ENCODE measurements around the gene NDUFS6.

Gene NDUFS6

DNA sequence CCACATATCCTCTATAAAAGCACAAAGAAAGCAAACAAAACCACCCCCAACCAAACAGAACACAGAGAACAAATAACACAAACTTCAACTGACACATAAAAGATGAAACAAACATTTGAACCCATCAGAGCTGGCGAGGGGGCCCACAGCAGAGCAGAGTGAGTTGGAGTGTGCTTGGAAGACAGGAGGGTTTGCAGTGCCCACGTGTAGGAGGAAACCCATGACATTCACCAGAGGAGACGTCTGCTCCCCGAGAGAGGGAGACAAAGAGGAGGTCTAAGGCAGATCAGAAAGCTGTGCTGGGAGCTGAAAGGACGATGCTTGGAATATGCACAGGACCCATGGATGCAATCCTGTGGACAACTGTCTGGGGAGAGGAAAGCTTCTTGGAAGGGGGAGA is 28.6 kb upstream of the NDUFS6 start:
- Histone ChIP-seq H3K4ac (ENCODE audit: low read depth, low read length) (no peak overlapping the region), H3K4me2 (ENCODE audit: low read length) (no peak overlapping the region), H3K56ac (ENCODE audit: low read length) (no peak overlapping the region), H2AK5ac (ENCODE audit: low read length) (no peak overlapping the region), H3K79me2 (ENCODE audit: control insufficient read depth, insufficient read depth, low read length) (no peaks in the 10 kb centered on the region), H3K36me3 (ENCODE audit: control insufficient read depth, insufficient read depth, low read length) (no peaks in the 10 kb centered on the region), H3K27ac (ENCODE audit: low read depth, low read length) (no peak overlapping the region), H3K4me3 (ENCODE audit: low read length) (no peak overlapping the region), H3K27me3 (ENCODE audit: insufficient read depth, low read length, poor library complexity) (no peaks in the 10 kb centered on the region), H3K79me1 (ENCODE audit: low read length) (no peaks in the 10 kb centered on the region), H4K5ac (ENCODE audit: low read length) (no peak overlapping the region), H4K8ac (ENCODE audit: low read depth, low read length) (no peak overlapping the region), H3K18ac (ENCODE audit: low read length) (no peak overlapping the region), H3K4me1 (ENCODE audit: control insufficient read depth, low read depth, low read length) (no peaks in the 10 kb centered on the region), H2BK15ac (replicated peaks; ENCODE audit: low read depth) (no peak overlapping the region), H2BK5ac (ENCODE audit: low read length) (no peak overlapping the region), H3K9ac (ENCODE audit: low read length) (no peak overlapping the region), H3K23ac (ENCODE audit: low read length) (no peak overlapping the region), H2BK120ac (ENCODE audit: low read depth, low read length) (no peak overlapping the region)
- no peak for DNase-seq
- no CpG with 5 or more reads among the region's 5 CpGs for WGBS (ENCODE audit: extremely low coverage, insufficient coverage, low lambda C conversion rate)

DNA sequence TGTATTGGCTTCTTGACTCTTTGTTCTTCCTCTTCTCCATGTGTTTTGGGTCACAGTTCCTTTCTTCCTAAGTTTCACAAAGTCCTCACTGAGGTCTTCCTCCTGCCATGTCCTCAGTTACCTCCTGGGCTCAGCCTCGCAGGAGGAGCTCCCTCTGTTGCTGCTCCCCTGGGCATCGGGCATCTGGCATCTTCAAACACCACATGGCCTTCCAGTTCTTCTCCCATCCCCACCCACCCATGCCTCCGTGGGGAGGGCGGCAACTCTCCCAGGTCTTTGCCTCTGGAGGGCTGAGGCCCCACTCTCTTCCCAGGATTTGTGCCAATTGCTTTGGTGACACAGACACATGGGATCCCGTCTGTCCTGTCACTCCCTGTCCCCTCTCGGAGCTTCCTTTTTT is 24.4 kb upstream of the NDUFS6 start:
- no CpG with 5 or more reads among the region's 6 CpGs for WGBS (ENCODE audit: extremely low coverage, insufficient coverage, low lambda C conversion rate)
- no peaks in the 10 kb centered on the region for H3K79me1 ChIP-seq (ENCODE audit: low read length)

DNA sequence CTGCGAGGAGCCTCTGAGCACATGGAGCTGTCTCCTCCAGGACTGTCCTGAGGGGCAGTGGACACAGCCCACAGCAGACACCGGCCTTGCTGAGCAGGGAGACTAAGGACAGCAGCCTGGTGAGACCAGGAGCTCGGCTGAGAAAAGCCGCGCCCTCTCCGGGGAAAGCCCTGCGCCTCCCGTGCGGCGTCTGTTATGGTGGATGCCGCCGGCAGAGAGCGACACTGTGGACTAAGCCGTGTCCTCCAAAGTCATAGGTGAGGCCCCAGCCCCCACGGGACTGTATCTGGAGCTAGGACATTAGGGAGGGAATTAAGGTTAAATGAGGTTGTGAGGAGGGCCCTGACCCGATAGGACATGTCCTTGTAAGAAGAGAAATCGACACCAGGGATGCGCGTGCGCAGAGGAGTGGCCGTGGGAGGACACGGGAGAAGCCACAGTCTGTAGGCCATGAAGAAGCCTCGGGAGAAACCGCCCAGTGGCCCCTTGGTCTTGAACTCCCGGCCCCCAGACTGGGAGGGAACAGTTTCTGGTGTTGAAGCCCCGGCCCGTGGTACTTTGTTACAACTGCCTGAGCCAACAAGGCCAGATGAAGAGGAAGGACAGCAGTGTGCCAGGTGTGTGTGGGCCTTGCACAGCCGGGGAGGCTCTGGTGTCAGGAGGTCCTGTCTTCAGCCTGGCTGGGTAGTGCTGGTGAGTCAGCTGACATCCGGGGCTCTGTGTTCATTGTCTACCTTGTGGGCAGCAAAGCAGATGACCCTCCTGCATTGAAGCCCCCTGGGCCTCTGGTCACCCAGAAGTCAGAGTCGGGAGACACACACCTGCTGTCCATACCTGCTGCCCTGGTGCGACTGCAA is 23.7 kb upstream of the NDUFS6 start:
- WGBS (ENCODE audit: extremely low coverage, insufficient coverage, low lambda C conversion rate) = no CpG with 5 or more reads among the region's 31 CpGs
- H3K4ac ChIP-seq (ENCODE audit: low read depth, low read length) = no peak overlapping the region
- H3K4me3 ChIP-seq (ENCODE audit: low read length) = no peak overlapping the region
- DNase-seq = no peak
- no peak overlapping the region for H2BK5ac ChIP-seq (ENCODE audit: low read length)
- H3K27ac ChIP-seq (ENCODE audit: low read depth, low read length) = no peak overlapping the region
- no peak overlapping the region for H3K9ac ChIP-seq (ENCODE audit: low read length)
- no peaks in the 10 kb centered on the region for H3K27me3 ChIP-seq (ENCODE audit: insufficient read depth, low read length, poor library complexity)
- H3K23ac ChIP-seq (ENCODE audit: low read length) = no peak overlapping the region
- H3K4me1 ChIP-seq (ENCODE audit: control insufficient read depth, low read depth, low read length) = no peaks in the 10 kb centered on the region
- no peaks in the 10 kb centered on the region for H3K36me3 ChIP-seq (ENCODE audit: control insufficient read depth, insufficient read depth, low read length)
- no peak overlapping the region for H2BK15ac ChIP-seq (replicated peaks; ENCODE audit: low read depth)
- H4K5ac ChIP-seq (ENCODE audit: low read length) = no peak overlapping the region
- H4K8ac ChIP-seq (ENCODE audit: low read depth, low read length) = no peak overlapping the region
- no peak overlapping the region for H3K4me2 ChIP-seq (ENCODE audit: low read length)
- H3K18ac ChIP-seq (ENCODE audit: low read length) = no peak overlapping the region
- H3K56ac ChIP-seq (ENCODE audit: low read length) = no peak overlapping the region
- no peaks in the 10 kb centered on the region for H3K79me1 ChIP-seq (ENCODE audit: low read length)
- no peak overlapping the region for H2BK120ac ChIP-seq (ENCODE audit: low read depth, low read length)
- H3K79me2 ChIP-seq (ENCODE audit: control insufficient read depth, insufficient read depth, low read length) = no peaks in the 10 kb centered on the region
- H2AK5ac ChIP-seq (ENCODE audit: low read length) = no peak overlapping the region

More for the DNA sequence above, 24.4 kb upstream of the NDUFS6 start:
- no peak overlapping the region for H4K8ac ChIP-seq (ENCODE audit: low read depth, low read length)
- H2AK5ac ChIP-seq (ENCODE audit: low read length) = no peak overlapping the region
- H3K27ac ChIP-seq (ENCODE audit: low read depth, low read length) = no peak overlapping the region
- no peak overlapping the region for H3K18ac ChIP-seq (ENCODE audit: low read length)
- H3K4me1 ChIP-seq (ENCODE audit: control insufficient read depth, low read depth, low read length) = no peaks in the 10 kb centered on the region
- H3K36me3 ChIP-seq (ENCODE audit: control insufficient read depth, insufficient read depth, low read length) = no peaks in the 10 kb centered on the region
- H3K79me2 ChIP-seq (ENCODE audit: control insufficient read depth, insufficient read depth, low read length) = no peaks in the 10 kb centered on the region
- H3K56ac ChIP-seq (ENCODE audit: low read length) = no peak overlapping the region
- H3K9ac ChIP-seq (ENCODE audit: low read length) = no peak overlapping the region
- H4K5ac ChIP-seq (ENCODE audit: low read length) = no peak overlapping the region
- no peak overlapping the region for H3K4ac ChIP-seq (ENCODE audit: low read depth, low read length)
- H3K4me3 ChIP-seq (ENCODE audit: low read length) = no peak overlapping the region
- H2BK120ac ChIP-seq (ENCODE audit: low read depth, low read length) = no peak overlapping the region
- H3K27me3 ChIP-seq (ENCODE audit: insufficient read depth, low read length, poor library complexity) = no peaks in the 10 kb centered on the region
- H2BK5ac ChIP-seq (ENCODE audit: low read length) = no peak overlapping the region
- H3K4me2 ChIP-seq (ENCODE audit: low read length) = no peak overlapping the region
- H2BK15ac ChIP-seq (replicated peaks; ENCODE audit: low read depth) = no peak overlapping the region
- no peak overlapping the region for H3K23ac ChIP-seq (ENCODE audit: low read length)
- DNase-seq = no peak

DNA sequence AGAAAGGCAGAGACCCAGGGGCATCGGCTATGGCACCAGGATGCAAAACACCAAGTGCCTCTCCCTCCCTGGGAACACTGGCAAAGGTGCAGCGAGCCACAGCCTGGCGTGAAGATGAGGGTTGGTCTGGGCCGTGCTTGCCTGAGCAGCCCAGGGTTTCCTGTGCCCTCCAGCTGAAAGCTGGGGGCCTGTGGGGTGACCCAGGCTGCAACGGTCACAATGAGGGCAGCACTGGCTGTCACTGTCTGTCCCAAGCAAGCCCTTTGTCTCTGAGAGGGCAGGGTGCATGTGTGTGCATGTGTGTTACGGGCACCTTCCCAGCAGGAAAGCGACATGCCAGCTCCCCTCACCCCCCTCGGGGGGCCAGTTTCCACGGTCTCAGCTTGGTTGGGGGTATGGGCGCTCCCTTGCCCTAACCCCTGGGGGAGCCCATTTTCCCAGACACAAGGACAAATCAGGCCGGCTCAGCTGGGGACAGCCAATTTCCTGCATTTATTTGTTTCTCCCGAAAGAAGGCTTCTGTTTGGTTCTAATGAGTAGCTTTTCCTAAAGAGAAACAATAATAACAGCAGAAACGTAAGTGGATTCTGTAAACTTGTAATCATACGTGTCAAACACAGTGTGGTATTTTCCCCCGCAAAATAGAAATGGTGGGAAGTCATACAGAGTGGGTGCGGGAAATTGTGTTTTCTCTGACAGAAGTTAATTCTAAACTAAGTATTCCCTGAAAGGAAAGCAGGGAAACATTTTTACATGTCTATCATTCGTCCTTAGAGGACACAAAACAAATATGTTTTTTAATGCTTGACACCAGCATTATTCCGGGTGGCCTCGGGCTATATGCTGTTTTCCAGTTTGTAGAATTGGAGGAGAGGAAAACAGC is 22.8 kb upstream of the NDUFS6 start:
- H3K27ac ChIP-seq (ENCODE audit: low read depth, low read length) = no peak overlapping the region
- no peak overlapping the region for H2AK5ac ChIP-seq (ENCODE audit: low read length)
- H3K27me3 ChIP-seq (ENCODE audit: insufficient read depth, low read length, poor library complexity) = no peaks in the 10 kb centered on the region
- no peak overlapping the region for H4K5ac ChIP-seq (ENCODE audit: low read length)
- H3K9ac ChIP-seq (ENCODE audit: low read length) = no peak overlapping the region
- no CpG with 5 or more reads among the region's 19 CpGs for WGBS (ENCODE audit: extremely low coverage, insufficient coverage, low lambda C conversion rate)
- H3K4me2 ChIP-seq (ENCODE audit: low read length) = no peak overlapping the region
- H3K56ac ChIP-seq (ENCODE audit: low read length) = no peak overlapping the region
- no peaks in the 10 kb centered on the region for H3K79me1 ChIP-seq (ENCODE audit: low read length)
- no peaks in the 10 kb centered on the region for H3K4me1 ChIP-seq (ENCODE audit: control insufficient read depth, low read depth, low read length)
- no peak overlapping the region for H2BK15ac ChIP-seq (replicated peaks; ENCODE audit: low read depth)
- no peak overlapping the region for H3K4ac ChIP-seq (ENCODE audit: low read depth, low read length)
- H4K8ac ChIP-seq (ENCODE audit: low read depth, low read length) = no peak overlapping the region
- H3K79me2 ChIP-seq (ENCODE audit: control insufficient read depth, insufficient read depth, low read length) = no peaks in the 10 kb centered on the region
- H3K23ac ChIP-seq (ENCODE audit: low read length) = no peak overlapping the region
- no peak overlapping the region for H2BK120ac ChIP-seq (ENCODE audit: low read depth, low read length)
- no peak for DNase-seq
- no peaks in the 10 kb centered on the region for H3K36me3 ChIP-seq (ENCODE audit: control insufficient read depth, insufficient read depth, low read length)
- H3K4me3 ChIP-seq (ENCODE audit: low read length) = no peak overlapping the region
- H2BK5ac ChIP-seq (ENCODE audit: low read length) = no peak overlapping the region
- H3K18ac ChIP-seq (ENCODE audit: low read length) = no peak overlapping the region

DNA sequence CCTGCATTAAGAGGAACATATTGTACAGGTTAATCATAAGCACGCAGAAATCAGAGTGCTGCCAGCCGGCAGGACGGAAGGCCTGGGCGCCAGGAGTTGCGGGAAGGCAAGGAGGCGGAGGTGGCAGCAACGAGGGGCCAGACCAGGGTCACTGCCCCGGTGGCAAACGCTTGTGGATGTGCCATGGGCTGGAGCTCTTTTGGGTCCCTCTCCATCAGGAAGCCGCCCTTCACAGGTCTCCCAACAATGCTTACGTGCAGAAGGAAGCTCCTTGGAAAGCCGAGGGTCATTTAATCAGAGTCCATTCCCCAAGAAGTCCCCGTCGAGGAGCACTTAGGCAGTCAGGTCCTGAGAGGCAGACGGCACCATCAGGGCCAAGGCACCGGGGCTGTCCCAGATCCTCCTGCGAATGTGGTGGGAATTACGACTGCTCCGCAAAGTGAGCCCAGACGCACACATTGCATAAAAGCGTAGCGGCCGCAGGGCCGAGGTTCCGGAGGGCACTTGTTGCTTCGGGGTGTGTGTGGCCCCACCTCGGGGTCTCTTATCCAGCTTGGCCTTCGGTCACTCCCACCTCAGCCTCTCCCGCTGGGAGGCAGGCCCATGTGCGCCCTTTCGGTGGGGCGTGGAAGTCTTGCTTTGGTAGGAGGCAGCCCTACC is 22.1 kb upstream of the NDUFS6 start:
- Histone ChIP-seq H3K23ac (ENCODE audit: low read length) (no peak overlapping the region), H3K79me1 (ENCODE audit: low read length) (no peaks in the 10 kb centered on the region), H3K27ac (ENCODE audit: low read depth, low read length) (no peak overlapping the region), H3K79me2 (ENCODE audit: control insufficient read depth, insufficient read depth, low read length) (no peaks in the 10 kb centered on the region), H3K4me2 (ENCODE audit: low read length) (no peak overlapping the region), H3K36me3 (ENCODE audit: control insufficient read depth, insufficient read depth, low read length) (no peaks in the 10 kb centered on the region), H4K8ac (ENCODE audit: low read depth, low read length) (no peak overlapping the region), H3K9ac (ENCODE audit: low read length) (no peak overlapping the region), H3K56ac (ENCODE audit: low read length) (no peak overlapping the region), H3K4ac (ENCODE audit: low read depth, low read length) (no peak overlapping the region), H4K5ac (ENCODE audit: low read length) (no peak overlapping the region), H3K4me3 (ENCODE audit: low read length) (no peak overlapping the region), H2BK120ac (ENCODE audit: low read depth, low read length) (no peak overlapping the region), H3K4me1 (ENCODE audit: control insufficient read depth, low read depth, low read length) (no peaks in the 10 kb centered on the region), H3K27me3 (ENCODE audit: insufficient read depth, low read length, poor library complexity) (no peaks in the 10 kb centered on the region), H3K18ac (ENCODE audit: low read length) (no peak overlapping the region), H2BK15ac (replicated peaks; ENCODE audit: low read depth) (no peak overlapping the region), H2AK5ac (ENCODE audit: low read length) (no peak overlapping the region), H2BK5ac (ENCODE audit: low read length) (no peak overlapping the region)
- DNase-seq = no peak
- WGBS (ENCODE audit: extremely low coverage, insufficient coverage, low lambda C conversion rate) = no CpG with 5 or more reads among the region's 32 CpGs

All from mesendoderm (in vitro differentiated cells).